ENCODE measurements around the gene LAMA2. TPM values are rescaled to one million over a fixed set of nuclear protein-coding genes. Genes with fewer than 3 reads are reported as not detected.

Gene LAMA2
- polyA plus RNA-seq, 1 of the 3 experiments (the other 2 are of a cell fraction), result 0.92 TPM

DNA sequence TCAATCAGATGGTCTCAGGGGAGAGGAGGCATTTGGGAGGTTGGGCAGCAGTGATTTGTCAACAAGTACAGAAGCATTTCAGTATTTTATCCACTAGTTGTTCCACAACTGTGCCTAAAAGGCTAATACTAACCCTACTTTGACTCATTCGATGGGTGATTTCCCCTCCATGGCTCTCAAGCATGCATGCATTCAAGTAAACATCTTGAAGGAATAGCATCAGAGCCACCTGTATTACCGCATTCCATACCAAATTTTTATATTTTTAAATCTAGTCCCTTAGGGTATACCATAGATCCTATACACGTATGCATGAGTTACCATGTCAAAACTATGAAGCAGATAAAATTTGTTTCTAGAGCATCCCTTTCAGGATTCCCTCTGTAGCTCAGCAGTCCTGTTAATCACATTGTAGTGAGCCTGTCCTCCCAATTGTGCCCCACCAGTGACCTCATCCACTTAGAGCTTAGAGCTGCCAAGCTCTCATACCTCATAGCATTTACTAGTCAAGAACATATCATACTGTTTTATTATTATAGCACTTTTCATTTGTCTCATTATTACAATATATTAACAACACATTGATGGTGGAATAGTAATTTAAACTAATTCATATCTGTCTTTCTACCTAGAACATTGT lies 213.8 kb downstream of the LAMA2 start:
- TF ChIP-seq POLR2AphosphoS5 (IDR thresholded peaks at IDR 0.05; ENCODE audit: low read depth, low read length) (no peak), FOXJ3 (CRISPR knock-in tag; IDR thresholded peaks at IDR 0.05) (no peak), CHD2 (IDR thresholded peaks at IDR 0.05; ENCODE audit: low read length, partially characterized antibody) (no peak), TAF1 (IDR thresholded peaks at IDR 0.05; ENCODE audit: borderline replicate concordance, low read depth, low read length) (no peak), RCOR1 (IDR thresholded peaks at IDR 0.05; ENCODE audit: low read length) (no peak), EP300 (IDR thresholded peaks at IDR 0.05; ENCODE audit: borderline replicate concordance in 1 of 2, low read depth in 1 of 2, low read length in 1 of 2) (no peak), TCF12 (IDR thresholded peaks at IDR 0.05) (no peak), FOSL2 (IDR thresholded peaks at IDR 0.05; ENCODE audit: borderline replicate concordance, low read depth) (no peak), NRF1 (IDR thresholded peaks at IDR 0.05; ENCODE audit: low read depth, low read length) (no peak)
- TF ChIP-seq, protein P1, sequence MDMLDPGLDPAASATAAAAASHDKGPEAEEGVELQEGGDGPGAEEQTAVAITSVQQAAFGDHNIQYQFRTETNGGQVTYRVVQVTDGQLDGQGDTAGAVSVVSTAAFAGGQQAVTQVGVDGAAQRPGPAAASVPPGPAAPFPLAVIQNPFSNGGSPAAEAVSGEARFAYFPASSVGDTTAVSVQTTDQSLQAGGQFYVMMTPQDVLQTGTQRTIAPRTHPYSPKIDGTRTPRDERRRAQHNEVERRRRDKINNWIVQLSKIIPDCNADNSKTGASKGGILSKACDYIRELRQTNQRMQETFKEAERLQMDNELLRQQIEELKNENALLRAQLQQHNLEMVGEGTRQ (IDR thresholded peaks at IDR 0.05; ENCODE audit: borderline replicate concordance, low read depth, low read length), result no peak
- TF ChIP-seq, protein P2, sequence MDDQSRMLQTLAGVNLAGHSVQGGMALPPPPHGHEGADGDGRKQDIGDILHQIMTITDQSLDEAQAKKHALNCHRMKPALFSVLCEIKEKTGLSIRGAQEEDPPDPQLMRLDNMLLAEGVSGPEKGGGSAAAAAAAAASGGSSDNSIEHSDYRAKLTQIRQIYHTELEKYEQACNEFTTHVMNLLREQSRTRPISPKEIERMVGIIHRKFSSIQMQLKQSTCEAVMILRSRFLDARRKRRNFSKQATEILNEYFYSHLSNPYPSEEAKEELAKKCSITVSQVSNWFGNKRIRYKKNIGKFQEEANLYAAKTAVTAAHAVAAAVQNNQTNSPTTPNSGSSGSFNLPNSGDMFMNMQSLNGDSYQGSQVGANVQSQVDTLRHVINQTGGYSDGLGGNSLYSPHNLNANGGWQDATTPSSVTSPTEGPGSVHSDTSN (IDR thresholded peaks at IDR 0.05), result no peak
- CTCF ChIA-PET, result no interaction called here
- no peak overlapping the region for H2AFZ ChIP-seq (ENCODE audit: low read depth)

DNA sequence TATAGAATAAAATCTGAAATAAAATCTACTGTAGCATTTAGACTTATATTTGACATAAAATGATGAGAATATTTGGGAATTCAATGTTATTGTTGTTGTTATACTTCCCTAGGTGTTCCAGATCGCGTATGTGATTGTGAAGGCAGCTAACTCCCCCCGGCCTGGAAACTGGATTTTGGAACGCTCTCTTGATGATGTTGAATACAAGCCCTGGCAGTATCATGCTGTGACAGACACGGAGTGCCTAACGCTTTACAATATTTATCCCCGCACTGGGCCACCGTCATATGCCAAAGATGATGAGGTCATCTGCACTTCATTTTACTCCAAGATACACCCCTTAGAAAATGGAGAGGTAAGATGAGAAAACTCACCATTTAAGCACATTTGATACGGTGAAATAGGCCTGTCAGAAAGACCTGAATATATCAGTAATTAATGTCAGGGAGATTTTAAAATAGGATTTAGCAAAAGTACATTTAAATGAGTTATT lies 215.2 kb downstream of the LAMA2 start:
- no peak overlapping the region for H3K9ac ChIP-seq
- H3K4me2 ChIP-seq, result no peak overlapping the region
- no peaks in the 10 kb centered on the region for H3K79me2 ChIP-seq (ENCODE audit: insufficient read depth)
- no peak overlapping the region for H3K4me3 ChIP-seq (ENCODE audit: low read depth in 2 of 2, low read length in 1 of 2)
- no peak for DNase-seq
- no peaks in the 10 kb centered on the region for H3K9me2 ChIP-seq
- H3F3A ChIP-seq (replicated peaks; ENCODE audit: insufficient read depth), result no peaks in the 10 kb centered on the region
- WGBS (ENCODE audit: low lambda C conversion rate), result 29% methylated on average over 9 of the region's 9 CpGs
- no peak overlapping the region for H2AFZ ChIP-seq (ENCODE audit: low read depth)
- no peaks in the 10 kb centered on the region for H3K36me3 ChIP-seq (replicated peaks in 1 of 2; ENCODE audit: control insufficient read depth in 1 of 2, insufficient read depth in 2 of 2, low read length in 1 of 2)
- H3K9me3 ChIP-seq, result no peaks in the 10 kb centered on the region
- H3K27me3 ChIP-seq (ENCODE audit: insufficient read depth), result peaks cover 2% of the 10 kb centered on the region; the same call in 1 of the 2 replicates
- no peaks in the 10 kb centered on the region for H3K4me1 ChIP-seq (ENCODE audit: control insufficient read depth in 1 of 2, insufficient read depth in 2 of 2, low read depth in 1 of 2, low read length in 1 of 2)
- TF ChIP-seq TEAD4 (IDR thresholded peaks at IDR 0.05; ENCODE audit: borderline replicate concordance, insufficient read depth) (no peak), JUND (IDR thresholded peaks at IDR 0.05) (no peak), MXI1 (IDR thresholded peaks at IDR 0.05; ENCODE audit: low read depth, low read length) (no peak), SMC3 (IDR thresholded peaks at IDR 0.05; ENCODE audit: low read depth, low read length) (no peak), POLR2AphosphoS5 (IDR thresholded peaks at IDR 0.05; ENCODE audit: low read depth, low read length) (no peak), GABPA (IDR thresholded peaks at IDR 0.05; ENCODE audit: low read depth) (no peak), RFX5 (IDR thresholded peaks at IDR 0.05; ENCODE audit: low read length) (no peak), TAF1 (IDR thresholded peaks at IDR 0.05; ENCODE audit: borderline replicate concordance, low read depth, low read length) (no peak), FOXJ3 (CRISPR knock-in tag; IDR thresholded peaks at IDR 0.05) (no peak)
- H4K20me1 ChIP-seq (ENCODE audit: insufficient read depth), result no peaks in the 10 kb centered on the region
- ChIA-PET POLR2A (no interaction called here), CTCF (no interaction called here)
- H3K27ac ChIP-seq (ENCODE audit: low read depth in 2 of 2, low read length in 1 of 2), result no peak overlapping the region

More for the DNA sequence above, 213.8 kb downstream of the LAMA2 start:
- 2% methylated on average over 3 of the region's 3 CpGs for WGBS (ENCODE audit: low lambda C conversion rate)
- no peak for DNase-seq
- Histone ChIP-seq H3K9me2 (no peaks in the 10 kb centered on the region), H3K4me3 (ENCODE audit: low read depth in 2 of 2, low read length in 1 of 2) (no peak overlapping the region), H4K20me1 (ENCODE audit: insufficient read depth) (no peaks in the 10 kb centered on the region), H3K79me2 (ENCODE audit: insufficient read depth) (no peaks in the 10 kb centered on the region), H3K9me3 (no peaks in the 10 kb centered on the region), H3K4me1 (ENCODE audit: control insufficient read depth in 1 of 2, insufficient read depth in 2 of 2, low read depth in 1 of 2, low read length in 1 of 2) (no peaks in the 10 kb centered on the region), H3K27ac (ENCODE audit: low read depth in 2 of 2, low read length in 1 of 2) (no peak overlapping the region), H3K36me3 (replicated peaks in 1 of 2; ENCODE audit: control insufficient read depth in 1 of 2, insufficient read depth in 2 of 2, low read length in 1 of 2) (no peaks in the 10 kb centered on the region), H3K9ac (no peak overlapping the region), H3F3A (replicated peaks; ENCODE audit: insufficient read depth) (no peaks in the 10 kb centered on the region), H3K4me2 (no peak overlapping the region), H3K27me3 (ENCODE audit: insufficient read depth) (peaks cover 4% of the 10 kb centered on the region; the same call in 1 of the 2 replicates)
- POLR2A ChIA-PET, result no interaction called here

Measured in SK-N-SH (cell line).